PC-9 (cell line): ENCODE data around the gene HGF.

Experiments
- CTCF ChIP-seq: fragments of 200-600 bp; sonication (generic); conservative IDR thresholded peaks from 2 replicates; pipeline ENCODE4 v1.6.1; 2017; ENCODE audit warnings: mixed run types, antibody characterized with exemption, mild to moderate bottlenecking, moderate library complexity
- EZH2 ChIP-seq: fragments of 200-600 bp; sonication (generic); IDR thresholded peaks from 2 replicates; pipeline ENCODE4 v1.8.0; 2017; ENCODE audit warnings: antibody characterized with exemption, low read depth

GRCh38 chr7:81666209-81666608 is 103.6 kb downstream of the HGF start:
- TF ChIP-seq EZH2, result no peak
- TF ChIP-seq CTCF, result no peak
